H1 (cell line): ENCODE measurements around the gene APLN. TPM values are rescaled to one million over a fixed set of nuclear protein-coding genes. Genes with fewer than 3 reads are reported as not detected.

ENCODE experiments used
- CTCF ChIA-PET: fragments of 300-600 bp; sonication (Branson Sonifier 250); formaldehyde crosslinking; loops from one replicate; lab custom pipeline; 2021; ENCODE audit not compliant: partially characterized antibody; lab: Charles Lee
- POLR2A ChIA-PET: fragments of 300-600 bp; sonication (Branson Sonifier 250); formaldehyde crosslinking; loops from one replicate; lab custom pipeline; 2021; ENCODE audit warnings: inconsistent platforms; ENCODE audit not compliant: partially characterized antibody; lab: Charles Lee
- DNase-seq, 2 experiments: peaks; one replicate each; pipeline versions ENCODE4 v3.0.0 to v3.0.0-alpha.2; 2010 to 2022; ENCODE audit warnings: low spot score in 2 of 2, low read depth in 1 of 2, mixed read lengths in 1 of 2
- FAIRE-seq: peaks from 2 replicates; lab custom pipeline; 2011; peaks lifted over from hg19 to GRCh38; lab: Jason Lieb, UNC
- H2AFZ ChIP-seq: 2 replicates; pipeline ENCODE4 v1.8.1; 2012; ENCODE audit warnings: low read length, inconsistent platforms
- H2AK5ac ChIP-seq: 2 replicates; pipeline ENCODE4 v1.6.1; 2013; ENCODE audit warnings: low read depth, low read length
- H2BK120ac ChIP-seq: replicated peaks from 2 replicates; pipeline ENCODE3; 2013; ENCODE audit warnings: low read depth, low read length, inconsistent platforms
- H2BK12ac ChIP-seq: 2 replicates; pipeline ENCODE4 v1.6.1; 2013; ENCODE audit warnings: low read depth, low read length
- H2BK15ac ChIP-seq: 2 replicates; pipeline ENCODE4 v1.6.1; 2013; ENCODE audit warnings: low read length
- H2BK20ac ChIP-seq: 2 replicates; pipeline ENCODE4 v1.6.1; 2013; ENCODE audit warnings: low read length
- H2BK5ac ChIP-seq: 2 replicates; pipeline ENCODE4 v1.6.1; 2013; ENCODE audit warnings: low read depth, low read length
- H3K14ac ChIP-seq: 2 replicates; pipeline ENCODE4 v1.6.1; 2013; ENCODE audit warnings: inconsistent platforms; ENCODE audit not compliant: insufficient read length
- H3K18ac ChIP-seq: 2 replicates; pipeline ENCODE4 v1.6.1; 2013; ENCODE audit warnings: low read length; ENCODE audit errors: extremely low read depth
- H3K23ac ChIP-seq: 2 replicates; pipeline ENCODE4 v1.6.1; 2013; ENCODE audit warnings: inconsistent platforms; ENCODE audit not compliant: insufficient read length
- H3K23me2 ChIP-seq: 2 replicates; pipeline ENCODE4 v1.6.1; 2013; ENCODE audit warnings: low read depth, low read length
- H3K27ac ChIP-seq: 2 replicates; pipeline ENCODE4 v1.6.1; 2011; ENCODE audit warnings: low read depth, low read length, inconsistent platforms
- H3K27me3 ChIP-seq, 4 experiments: replicated peaks in 1 of 4; 1 replicate in 1 of 4; 2 replicates in 3 of 4; pipeline versions ENCODE4 v1.6.1 to v1.8.1; 2011 to 2013; ENCODE audit warnings: low read length in 3 of 4, mild to moderate bottlenecking in 3 of 4, inconsistent platforms in 2 of 4, mixed read lengths in 2 of 4, moderate library complexity in 1 of 4; ENCODE audit not compliant: control insufficient read depth in 3 of 4, insufficient read depth in 3 of 4; ENCODE audit errors: extremely low read depth in 1 of 4
- H3K36me3 ChIP-seq, 4 experiments: 2 replicates each; pipeline versions ENCODE4 v1.6.1 to v1.8.1; 2011 to 2013; ENCODE audit warnings: mild to moderate bottlenecking in 4 of 4, low read length in 3 of 4, moderate library complexity in 2 of 4, control low read depth in 1 of 4, inconsistent platforms in 1 of 4; ENCODE audit not compliant: insufficient read depth in 4 of 4, control insufficient read depth in 2 of 4
- H3K4ac ChIP-seq: replicated peaks from 2 replicates; pipeline ENCODE3; 2013; ENCODE audit warnings: low read length, low read depth, mixed read lengths, inconsistent platforms; ENCODE audit not compliant: insufficient read length
- H3K4me1 ChIP-seq, 4 experiments: replicated peaks in 1 of 4; 1 replicate in 1 of 4; 2 replicates in 3 of 4; pipeline versions ENCODE4 v1.6.1 to v1.8.1; 2011 to 2013; ENCODE audit warnings: low read length in 3 of 4, inconsistent platforms in 2 of 4, mixed read lengths in 1 of 4; ENCODE audit not compliant: insufficient read depth in 4 of 4, control insufficient read depth in 3 of 4
- H3K4me2 ChIP-seq, 2 experiments: 2 replicates each; pipeline versions ENCODE4 v1.6.1 to v1.8.1; 2011 to 2013; ENCODE audit warnings: low read depth in 2 of 2, low read length in 2 of 2, control low read depth in 1 of 2, inconsistent platforms in 1 of 2, mild to moderate bottlenecking in 1 of 2; ENCODE audit not compliant: insufficient read depth in 1 of 2
- H3K4me3 ChIP-seq, 4 experiments: fragments of 200-600, 300-600 bp in 1 of 4; sonication (generic), shearing (Covaris generic), sonication (Bioruptor Twin) in 1 of 4; 2 replicates each; pipeline versions ENCODE4 v1.5.1 to v1.8.1; 2011 to 2016; ENCODE audit warnings: low read length in 4 of 4, low read depth in 3 of 4, control low read depth in 2 of 4, inconsistent platforms in 2 of 4, mild to moderate bottlenecking in 2 of 4, mixed read lengths in 1 of 4, moderate library complexity in 1 of 4; ENCODE audit not compliant: insufficient read depth in 2 of 4; ENCODE audit errors: extremely low read depth in 1 of 4
- H3K56ac ChIP-seq: replicated peaks from 2 replicates; pipeline ENCODE3; 2013; ENCODE audit warnings: low read depth, mild to moderate bottlenecking, mixed read lengths, low read length, inconsistent platforms; ENCODE audit not compliant: insufficient read length
- H3K79me1 ChIP-seq: 2 replicates; pipeline ENCODE4 v1.6.1; 2013; ENCODE audit warnings: low read depth, low read length, control low read depth
- H3K79me2 ChIP-seq, 2 experiments: 2 replicates each; pipeline versions ENCODE4 v1.6.1 to v1.8.1; 2012 to 2013; ENCODE audit warnings: low read length in 2 of 2, mild to moderate bottlenecking in 2 of 2, inconsistent platforms in 1 of 2; ENCODE audit not compliant: insufficient read depth in 2 of 2, control insufficient read depth in 1 of 2
- H3K9ac ChIP-seq, 4 experiments: replicated peaks in 1 of 4; 1 replicate in 1 of 4; 2 replicates in 3 of 4; pipeline versions ENCODE4 v1.6.1 to v1.8.1; 2011 to 2013; ENCODE audit warnings: low read depth in 3 of 4, low read length in 3 of 4, control low read depth in 2 of 4, mild to moderate bottlenecking in 2 of 4, moderate library complexity in 2 of 4, inconsistent platforms in 1 of 4; ENCODE audit errors: extremely low read depth in 1 of 4
- H3K9me3 ChIP-seq, 2 experiments: 2 replicates each; pipeline versions ENCODE4 v1.6.1 to v1.8.1; 2012 to 2013; ENCODE audit warnings: mild to moderate bottlenecking in 2 of 2, moderate library complexity in 2 of 2, control low read depth in 1 of 2, inconsistent platforms in 1 of 2, low read depth in 1 of 2, low read length in 1 of 2, mixed read lengths in 1 of 2; ENCODE audit not compliant: insufficient read depth in 2 of 2
- H4K20me1 ChIP-seq, 2 experiments: replicated peaks in 1 of 2; 2 replicates each; pipeline versions ENCODE3 to v1.8.1; 2011 to 2013; ENCODE audit warnings: inconsistent platforms in 2 of 2, low read length in 2 of 2, mild to moderate bottlenecking in 1 of 2; ENCODE audit not compliant: insufficient read depth in 2 of 2, control insufficient read depth in 1 of 2
- H4K5ac ChIP-seq: 2 replicates; pipeline ENCODE4 v1.6.1; 2013; ENCODE audit warnings: low read length, low read depth, mixed read lengths, inconsistent platforms; ENCODE audit not compliant: insufficient read length
- H4K8ac ChIP-seq: 2 replicates; pipeline ENCODE4 v1.8.0; 2013; ENCODE audit warnings: mild to moderate bottlenecking, moderate library complexity, low read length, inconsistent platforms; ENCODE audit not compliant: insufficient read depth; ENCODE audit errors: extremely low read depth
- H4K91ac ChIP-seq: replicated peaks from 2 replicates; pipeline ENCODE3; 2013; ENCODE audit warnings: low read length, mixed read lengths, inconsistent platforms; ENCODE audit not compliant: insufficient read length
- CHD1 ChIP-seq: IDR thresholded peaks from 2 replicates; pipeline ENCODE4 v1.6.1; 2012; ENCODE audit warnings: low read depth, low read length, improper control_type of control experiment
- EZH2 ChIP-seq: fragments of 200-600 bp; sonication (generic); IDR thresholded peaks from 2 replicates; pipeline ENCODE4 v1.7.1; 2012; ENCODE audit warnings: low read depth, mild to moderate bottlenecking, moderate library complexity, low read length, inconsistent platforms; ENCODE audit not compliant: severe bottlenecking
- GTF2F1 ChIP-seq: IDR thresholded peaks from 2 replicates; pipeline ENCODE4 v1.6.1; 2012; ENCODE audit warnings: low read depth, low read length, improper control_type of control experiment, borderline replicate concordance
- RAD21 ChIP-seq, 2 experiments: IDR thresholded peaks in 1 of 2; conservative IDR thresholded peaks in 1 of 2; 2 replicates each; pipeline ENCODE4 v1.6.1; 2011; ENCODE audit warnings: low read depth in 2 of 2, low read length in 2 of 2, improper control_type of control experiment in 1 of 2, inconsistent platforms in 1 of 2, mild to moderate bottlenecking in 1 of 2, moderate library complexity in 1 of 2
- SIX5 ChIP-seq: IDR thresholded peaks from 2 replicates; pipeline ENCODE4 v1.6.1; 2011; ENCODE audit warnings: mild to moderate bottlenecking, low read depth, low read length
- SRF ChIP-seq: IDR thresholded peaks from 2 replicates; pipeline ENCODE4 v1.6.1; 2011; ENCODE audit warnings: mild to moderate bottlenecking, low read depth, low read length, moderate library complexity
- TAF7 ChIP-seq: optimal IDR thresholded peaks from 2 replicates; pipeline ENCODE3; 2011; ENCODE audit warnings: low read depth, mild to moderate bottlenecking, inconsistent platforms, low read length, moderate library complexity, borderline replicate concordance
- TCF12 ChIP-seq: IDR thresholded peaks from 2 replicates; pipeline ENCODE4 v1.6.1; 2011; ENCODE audit warnings: low read depth, mild to moderate bottlenecking, low read length
- WGBS, 2 experiments: shearing (Covaris generic) in 1 of 2; methylation state at CpG; one replicate each; pipeline versions ENCODE4 v1.1.6 to v1.1.7; 2013 to 2015; ENCODE audit warnings: low lambda C conversion rate in 2 of 2, mixed read lengths in 2 of 2, inconsistent platforms in 1 of 2, low coverage in 1 of 2, missing lambda C conversion rate in 1 of 2; ENCODE audit not compliant: insufficient replicate concordance in 2 of 2, insufficient coverage in 1 of 2, insufficient read length in 1 of 2; ENCODE audit errors: extremely low coverage in 1 of 2, missing lambda C conversion rate in 1 of 2; 5-methylcytosine and 5-hydroxymethylcytosine counted together
- polyA plus RNA-seq, 7 experiments: library from polyadenylated mRNA; depleted of rRNA in 3 of 7; stranded (reverse) in 5 of 7; unstranded in 2 of 7; fragments of >200 nt in 5 of 7; fragments of 200-250 nt in 2 of 7; gene quantifications; 1 replicate in 5 of 7; 2 replicates in 1 of 7; 4 replicates in 1 of 7; pipeline versions ENCODE4 v1.2.1 to v1.2.3, GENCODE V29; 2011 to 2013; ENCODE audit warnings: missing spikeins in 2 of 7, mixed read lengths in 2 of 7
- total RNA-seq: library from RNA; stranded (reverse); fragmentation: NEBNext Ultra II Directional; extraction: Animal tissue kit (Norgen Biotek cat#: 25700); gene quantifications from 2 replicates; pipeline ENCODE4 v1.2.1, GENCODE V29; 2021
- TF ChIP-seq, protein P1 (sequence below): IDR thresholded peaks from 2 replicates; pipeline ENCODE4 v1.6.1; 2012; ENCODE audit warnings: low read length, inconsistent platforms
- TF ChIP-seq, protein P2 (sequence below): IDR thresholded peaks from 2 replicates; pipeline ENCODE4 v1.6.1; 2012; ENCODE audit warnings: inconsistent platforms

The APLN gene
- total and polyA plus RNA-seq, 2 of the 8 experiments (the other 6 are each of a cell fraction or from before 2014, with no cell fraction given): 1.1 to 1.8 TPM

DNA sequence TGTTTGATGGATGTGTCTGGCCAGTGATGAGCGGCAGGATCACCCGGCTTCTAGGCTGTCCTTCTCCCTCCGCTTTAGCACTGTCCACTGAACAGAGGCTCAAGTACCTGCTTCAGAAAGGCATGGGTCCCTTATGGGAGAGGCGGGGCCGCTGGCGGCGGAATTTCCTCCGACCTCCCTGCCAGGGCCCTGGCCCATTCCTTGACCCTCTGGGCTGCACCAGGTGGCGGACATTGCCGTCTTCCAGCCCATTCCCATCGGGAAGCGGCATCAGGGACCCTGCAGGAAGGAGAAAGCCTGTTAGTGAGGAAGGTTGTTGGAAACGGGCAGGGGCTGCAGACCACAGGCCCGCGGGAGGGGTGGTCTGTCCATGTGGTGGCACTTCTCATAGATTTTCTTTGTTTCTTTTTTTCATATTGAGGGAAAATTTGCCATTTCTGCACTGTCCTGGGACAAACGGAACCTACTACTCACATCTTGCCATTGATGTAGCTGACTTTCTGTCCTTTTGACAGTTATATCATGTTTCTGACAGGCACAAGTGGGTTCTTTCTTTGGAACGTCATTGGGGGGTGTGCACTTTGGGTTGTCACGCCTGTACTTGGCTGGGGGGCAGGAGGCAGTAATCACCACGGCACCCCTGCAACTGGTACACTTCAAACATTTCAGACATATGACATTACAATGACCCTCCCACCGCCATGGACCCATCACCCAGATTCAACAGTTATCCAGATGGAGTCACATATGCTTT is 6.1 kb downstream of the APLN start:
- no peak overlapping the region for H3K9ac ChIP-seq
- no peak overlapping the region for H4K5ac ChIP-seq
- no peaks in the 10 kb centered on the region for H3K79me1 ChIP-seq
- H3K36me3 ChIP-seq: no peaks in the 10 kb centered on the region
- H3K4ac ChIP-seq: no peak overlapping the region
- no peak overlapping the region for H3K18ac ChIP-seq
- no peak overlapping the region for H3K14ac ChIP-seq
- H3K23ac ChIP-seq: no peak overlapping the region
- no peak overlapping the region for H2BK12ac ChIP-seq
- no peak overlapping the region for H4K91ac ChIP-seq
- no peak overlapping the region for H4K8ac ChIP-seq
- no peaks in the 10 kb centered on the region for H3K23me2 ChIP-seq
- H4K20me1 ChIP-seq: no peaks in the 10 kb centered on the region
- H2AK5ac ChIP-seq: no peak overlapping the region
- peaks cover 12 to 40% (median 34%) of the 10 kb centered on the region in 4 experiments for H3K27me3 ChIP-seq
- no peak overlapping the region for H3K4me3 ChIP-seq
- peaks cover 0 to 4% (median under 1%) of the 10 kb centered on the region in 4 experiments; a peak in 3 of 7 replicates for H3K4me1 ChIP-seq
- H3K56ac ChIP-seq: no peak overlapping the region
- no peak overlapping the region for H2AFZ ChIP-seq
- H2BK20ac ChIP-seq: no peak overlapping the region
- no peaks in the 10 kb centered on the region for H3K79me2 ChIP-seq
- no peak overlapping the region for H3K4me2 ChIP-seq
- no peak overlapping the region for H2BK15ac ChIP-seq
- no peak overlapping the region for H3K27ac ChIP-seq
- no peak overlapping the region for H2BK120ac ChIP-seq
- WGBS, 2 experiments: 87% methylated on average over 6 of the region's 20 CpGs; no CpG with 5 or more reads in 1 of the 2 experiments
- no peaks in the 10 kb centered on the region for H3K9me3 ChIP-seq
- FAIRE-seq (no peak), DNase-seq (no peak)
- CTCF ChIA-PET: interaction anchor here (0.8 to 2.3 kb wide), 3 partner anchors 8 to 13 kb away, joined by 3 to 13 read pairs (median 3); no protein-coding TSS in a partner anchor
- POLR2A ChIA-PET: interaction anchor here (0.8 to 1.1 kb wide), 2 partner anchors 10 to 31 kb away, joined by 3 read pairs; no protein-coding TSS in a partner anchor
- no peak overlapping the region for H2BK5ac ChIP-seq
- TF ChIP-seq TAF7 (no peak), RAD21 (IDR thresholded peaks at IDR 0.05 in 1 of 2, conservative IDR thresholded peaks at IDR 0.05 in 1 of 2; ENCODE audit: low read depth in 2 of 2, low read length in 2 of 2) (no peak), TCF12 (no peak), EZH2 (no peak), SIX5 (no peak), CHD1 (no peak), SRF (no peak), GTF2F1 (no peak)
- TF ChIP-seq, protein P1, sequence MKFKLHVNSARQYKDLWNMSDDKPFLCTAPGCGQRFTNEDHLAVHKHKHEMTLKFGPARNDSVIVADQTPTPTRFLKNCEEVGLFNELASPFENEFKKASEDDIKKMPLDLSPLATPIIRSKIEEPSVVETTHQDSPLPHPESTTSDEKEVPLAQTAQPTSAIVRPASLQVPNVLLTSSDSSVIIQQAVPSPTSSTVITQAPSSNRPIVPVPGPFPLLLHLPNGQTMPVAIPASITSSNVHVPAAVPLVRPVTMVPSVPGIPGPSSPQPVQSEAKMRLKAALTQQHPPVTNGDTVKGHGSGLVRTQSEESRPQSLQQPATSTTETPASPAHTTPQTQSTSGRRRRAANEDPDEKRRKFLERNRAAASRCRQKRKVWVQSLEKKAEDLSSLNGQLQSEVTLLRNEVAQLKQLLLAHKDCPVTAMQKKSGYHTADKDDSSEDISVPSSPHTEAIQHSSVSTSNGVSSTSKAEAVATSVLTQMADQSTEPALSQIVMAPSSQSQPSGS: no peak
- TF ChIP-seq, protein P2, sequence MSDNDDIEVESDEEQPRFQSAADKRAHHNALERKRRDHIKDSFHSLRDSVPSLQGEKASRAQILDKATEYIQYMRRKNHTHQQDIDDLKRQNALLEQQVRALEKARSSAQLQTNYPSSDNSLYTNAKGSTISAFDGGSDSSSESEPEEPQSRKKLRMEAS: no peak
